GM19023 (cell line): ENCODE measurements around the gene INSC.

Source experiments
- ATAC-seq: cut with Tn5 transposase; IDR thresholded peaks from one replicate; pipeline ENCODE4 v1.9.1; 2021; ENCODE audit warnings: mild to moderate bottlenecking, moderate library complexity; ENCODE audit not compliant: unreplicated experiment

Gene INSC

GRCh38 chr11:15107730-15108515, 6.8 kb upstream of the INSC start:
- peak; percentile 65 for ATAC-seq

GRCh38 chr11:15108592-15109130, 6.1 kb upstream of the INSC start:
- ATAC-seq: no peak

- no peak for ATAC-seq
Observed at GRCh38 chr11:15109602-15110001, 5.1 kb upstream of the INSC start.

GRCh38 chr11:15111215-15111614, 3.5 kb upstream of the INSC start:
- ATAC-seq: no peak

GRCh38 chr11:15112131-15112541, 2.6 kb upstream of the INSC start:
- no peak for ATAC-seq

- ATAC-seq: peak; percentile 86
Observed at GRCh38 chr11:15113381-15113780, 1.3 kb upstream of the INSC start.

- no peak for ATAC-seq
Observed at GRCh38 chr11:15115686-15116085, 963 bp downstream of the INSC start.

- ATAC-seq: no peak
Observed at GRCh38 chr11:15117751-15118150, 3.0 kb downstream of the INSC start.

- ATAC-seq: no peak
Observed at GRCh38 chr11:15118431-15118830, 3.7 kb downstream of the INSC start.

- no peak for ATAC-seq
Observed at GRCh38 chr11:15119352-15119751, 4.6 kb downstream of the INSC start.

- no peak for ATAC-seq
Observed at GRCh38 chr11:15119826-15120225, 5.1 kb downstream of the INSC start.

GRCh38 chr11:15123849-15124248, 9.1 kb downstream of the INSC start:
- no peak for ATAC-seq

- no peak for ATAC-seq
Observed at GRCh38 chr11:15124528-15124927, 9.8 kb downstream of the INSC start.

GRCh38 chr11:15127341-15127740, 12.6 kb downstream of the INSC start:
- ATAC-seq: no peak

- ATAC-seq: no peak
Observed at GRCh38 chr11:15128621-15129020, 13.9 kb downstream of the INSC start.

GRCh38 chr11:15136166-15136565, 21.4 kb downstream of the INSC start:
- no peak for ATAC-seq

- no peak for ATAC-seq
Observed at GRCh38 chr11:15139096-15139770, 24.5 kb downstream of the INSC start.

- no peak for ATAC-seq
Observed at GRCh38 chr11:15139958-15140659, 25.4 kb downstream of the INSC start.

GRCh38 chr11:15141381-15141780, 26.7 kb downstream of the INSC start:
- no peak for ATAC-seq

GRCh38 chr11:15142838-15143237, 28.1 kb downstream of the INSC start:
- ATAC-seq: no peak

- no peak for ATAC-seq
Observed at GRCh38 chr11:15143855-15144254, 29.1 kb downstream of the INSC start.

GRCh38 chr11:15144347-15144746, 29.6 kb downstream of the INSC start:
- ATAC-seq: no peak
